NCI-H1092 treated with DMSO at 0.1 percent for 48 hours (cell line): Measurements from ENCODE around the gene MOAP1.
"Not testable (repeated sequence)": the region's sequence is repeated elsewhere in the genome, so short reads cannot be mapped to it uniquely, and the experiment has no call there.

Experiments
- DNase-seq: peaks from one replicate; lab custom pipeline; 2025; lab: John Stamatoyannopoulos, UW

Gene MOAP1, protein sequence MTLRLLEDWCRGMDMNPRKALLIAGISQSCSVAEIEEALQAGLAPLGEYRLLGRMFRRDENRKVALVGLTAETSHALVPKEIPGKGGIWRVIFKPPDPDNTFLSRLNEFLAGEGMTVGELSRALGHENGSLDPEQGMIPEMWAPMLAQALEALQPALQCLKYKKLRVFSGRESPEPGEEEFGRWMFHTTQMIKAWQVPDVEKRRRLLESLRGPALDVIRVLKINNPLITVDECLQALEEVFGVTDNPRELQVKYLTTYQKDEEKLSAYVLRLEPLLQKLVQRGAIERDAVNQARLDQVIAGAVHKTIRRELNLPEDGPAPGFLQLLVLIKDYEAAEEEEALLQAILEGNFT

DNA sequence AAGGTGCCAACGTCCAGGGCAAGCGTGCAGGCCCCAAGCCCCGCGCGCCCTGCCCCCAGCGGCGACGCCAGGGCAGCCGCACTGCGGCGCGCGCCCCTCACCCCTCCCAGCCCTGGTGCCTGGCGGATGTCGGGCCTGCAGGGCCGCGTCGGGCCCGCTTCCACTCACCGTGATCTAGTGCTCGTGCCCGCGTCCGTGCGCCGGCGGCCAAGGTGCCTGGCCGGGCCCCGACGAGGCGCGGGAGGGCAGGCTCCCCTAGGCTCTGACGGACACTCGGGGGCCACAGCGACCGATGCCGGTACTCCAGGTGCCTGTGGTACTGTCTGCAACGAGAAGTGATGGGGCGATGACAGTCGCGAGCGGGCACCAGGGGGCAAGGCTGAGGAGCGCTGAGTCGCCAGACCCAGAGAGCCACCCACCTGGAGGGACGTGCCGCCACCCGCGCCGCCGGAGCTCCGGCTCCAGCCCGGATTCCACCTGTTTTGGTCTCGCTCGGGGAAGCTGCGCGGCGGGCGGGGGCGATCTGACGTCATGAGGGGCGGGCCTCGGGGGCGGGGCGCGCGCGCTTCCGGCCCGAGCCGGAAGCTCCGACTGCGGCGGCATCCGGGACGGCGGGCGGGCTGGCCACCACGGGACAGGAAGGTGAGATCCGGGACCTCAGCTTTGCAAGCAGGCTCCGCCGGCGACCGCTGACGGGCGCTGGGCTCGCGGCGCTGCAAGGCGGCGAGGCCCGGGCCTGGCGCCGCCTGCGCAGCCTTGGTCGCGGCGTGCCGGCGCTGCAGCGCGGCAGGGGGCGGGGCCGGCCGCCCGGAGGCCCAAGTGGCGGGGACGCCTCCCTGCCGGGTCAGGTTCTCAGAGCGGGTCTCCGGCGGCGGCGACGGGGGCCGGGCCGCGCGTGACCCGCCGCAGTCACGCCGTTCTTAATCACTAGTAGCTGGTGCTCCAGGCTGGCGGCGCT lies at the start of gene MOAP1, which contains the start of gene LYSET:
MOAP1 (minus strand) TSS at position 507 of the 958 bp plus-strand sequence. CDS start 655 bp downstream, outside the sequence.
LYSET (plus strand) TSS at position 927 of the 958 bp plus-strand sequence. CDS start 89 bp downstream, outside the sequence.
- DNase-seq: peak; percentile 83

DNA sequence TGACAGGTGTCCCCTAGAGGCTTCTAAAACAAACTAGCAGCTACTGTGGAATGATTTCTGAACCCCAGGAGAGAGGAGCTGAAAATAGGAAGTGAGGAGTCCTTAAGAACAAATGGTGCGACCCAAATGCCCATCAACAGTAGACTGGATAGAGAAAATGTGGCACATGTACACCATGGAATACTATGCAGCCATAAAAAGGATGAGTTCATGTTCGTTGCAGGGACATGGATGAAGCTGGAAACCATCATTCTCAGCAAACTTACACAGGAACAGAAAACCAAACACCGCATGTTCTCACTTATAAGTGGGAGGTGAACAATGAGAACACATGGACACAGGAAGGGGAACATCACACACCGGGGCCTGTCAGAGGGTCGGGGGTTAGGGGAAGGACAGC lies 48.4 kb upstream of the MOAP1 start:
- not testable (repeated sequence) for DNase-seq

DNA sequence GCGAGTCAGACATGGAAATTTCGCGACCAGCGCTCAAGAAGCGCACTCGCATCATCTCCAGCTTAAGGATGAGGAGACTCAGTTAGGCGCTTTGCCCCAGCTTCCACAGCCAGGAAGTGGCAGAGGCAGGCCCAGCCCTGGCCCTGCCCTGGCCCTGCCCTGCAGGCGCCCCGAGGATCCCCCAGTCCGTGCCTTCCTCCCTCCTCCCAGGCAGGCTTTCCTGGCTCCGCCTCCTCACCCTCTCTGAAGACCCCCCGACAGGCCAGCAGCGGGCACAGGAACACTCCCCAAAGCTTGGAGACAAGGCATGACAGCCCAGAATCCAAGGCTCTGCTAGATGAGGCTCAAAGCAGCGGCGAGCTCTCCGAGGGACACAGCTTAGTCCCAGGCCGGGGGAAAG lies 47.5 kb upstream of the MOAP1 start:
- DNase-seq: no peak

DNA sequence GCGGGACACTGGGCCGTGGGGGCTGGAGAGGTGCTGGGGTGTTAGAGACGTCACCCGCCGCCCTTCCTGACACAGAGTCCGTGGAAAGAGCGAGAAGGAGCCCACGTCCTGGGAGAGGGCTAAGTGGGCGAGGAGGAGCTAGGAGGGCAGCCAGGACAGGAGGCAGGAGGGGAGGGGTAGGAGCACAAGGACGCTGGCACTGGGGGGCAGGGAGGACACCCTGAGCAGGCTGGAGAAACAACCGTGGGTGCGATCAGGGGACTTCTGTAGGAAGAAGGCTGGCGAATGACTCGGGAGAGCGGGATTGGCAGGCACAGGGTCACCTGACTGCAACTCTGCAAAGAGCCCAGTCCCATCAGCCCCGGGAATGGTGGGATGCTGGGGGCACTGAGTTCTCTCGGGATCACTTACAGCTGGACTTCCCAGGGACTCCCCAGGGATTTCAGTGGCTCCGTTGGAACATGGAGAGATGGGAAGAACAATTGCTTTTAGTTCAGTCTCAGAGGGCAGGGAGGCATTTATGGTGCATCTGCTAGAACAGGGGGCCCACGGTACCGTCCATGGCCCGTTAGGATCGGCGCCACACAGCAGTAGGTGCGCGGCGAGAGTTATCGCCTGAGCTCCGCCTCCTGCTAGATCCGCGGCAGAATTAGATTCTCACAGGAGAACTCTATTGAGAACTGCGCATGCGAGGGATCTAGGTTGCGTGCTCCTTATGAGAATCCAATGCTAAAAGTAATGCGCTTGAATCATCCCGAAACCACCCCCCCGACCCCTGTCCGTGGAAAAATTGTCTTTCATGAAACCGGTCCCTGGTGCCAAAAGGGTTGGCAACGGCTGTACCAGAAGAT lies 46.7 kb upstream of the MOAP1 start:
- DNase-seq: peak; percentile 71

DNA sequence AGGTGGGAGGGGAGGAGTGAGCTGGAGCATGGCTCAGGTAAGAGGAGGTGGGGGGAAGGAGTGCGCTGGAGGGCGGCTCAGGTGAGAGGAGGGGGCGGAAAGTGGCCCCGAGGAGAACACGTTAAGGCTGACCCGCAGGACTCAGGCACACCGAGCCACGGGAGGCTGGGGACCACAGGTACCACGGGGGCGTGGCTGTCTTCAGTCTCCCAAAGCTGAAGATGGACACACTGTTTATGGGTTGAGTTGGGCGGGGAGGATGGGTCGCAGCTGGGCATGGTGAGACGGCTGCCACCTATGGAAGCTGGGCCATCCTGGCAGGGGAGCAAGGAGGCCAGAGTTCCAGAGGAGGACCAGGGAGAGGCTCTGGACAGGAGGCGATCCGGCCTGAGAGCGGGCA lies 45.8 kb upstream of the MOAP1 start:
- no peak for DNase-seq

DNA sequence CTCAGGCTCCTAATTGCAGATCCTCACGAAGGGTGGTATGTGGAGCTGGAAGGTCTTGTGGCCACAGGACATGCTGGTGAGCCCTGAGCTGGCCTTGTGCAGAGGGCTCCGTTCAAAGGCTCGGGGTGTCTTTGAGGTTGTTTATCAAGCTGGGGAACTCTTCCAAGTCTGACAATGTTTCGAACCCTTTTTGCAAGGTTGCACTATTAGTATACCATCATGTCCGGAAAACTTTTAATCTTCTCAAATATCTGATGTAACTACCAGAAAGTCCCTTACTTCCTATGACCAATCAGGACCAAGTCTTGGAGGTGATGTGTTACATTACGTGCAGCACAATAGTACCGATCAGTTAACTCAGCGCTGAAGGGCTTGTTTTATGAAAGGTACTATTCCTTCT lies 43.9 kb upstream of the MOAP1 start:
- no peak for DNase-seq

DNA sequence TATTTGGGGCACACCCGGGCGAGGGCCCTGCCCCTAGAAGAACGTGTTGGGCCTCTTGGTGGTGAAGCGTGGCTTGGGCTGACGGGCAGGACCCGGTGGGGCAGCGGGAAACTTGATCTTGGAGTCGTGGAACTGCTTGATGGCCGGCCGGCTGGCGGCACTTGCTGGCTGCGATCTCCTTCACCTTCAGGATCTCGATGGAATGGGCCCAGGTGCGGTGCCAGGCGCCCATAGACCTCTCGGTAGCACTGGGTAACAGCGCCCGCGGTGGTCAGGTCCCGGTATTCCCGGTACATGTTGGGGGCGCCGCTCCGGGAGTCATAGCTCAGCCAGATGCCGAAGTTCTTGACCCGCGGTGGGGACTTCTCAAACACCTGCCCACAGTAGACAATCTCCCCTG lies 38.9 kb upstream of the MOAP1 start:
- no peak for DNase-seq

DNA sequence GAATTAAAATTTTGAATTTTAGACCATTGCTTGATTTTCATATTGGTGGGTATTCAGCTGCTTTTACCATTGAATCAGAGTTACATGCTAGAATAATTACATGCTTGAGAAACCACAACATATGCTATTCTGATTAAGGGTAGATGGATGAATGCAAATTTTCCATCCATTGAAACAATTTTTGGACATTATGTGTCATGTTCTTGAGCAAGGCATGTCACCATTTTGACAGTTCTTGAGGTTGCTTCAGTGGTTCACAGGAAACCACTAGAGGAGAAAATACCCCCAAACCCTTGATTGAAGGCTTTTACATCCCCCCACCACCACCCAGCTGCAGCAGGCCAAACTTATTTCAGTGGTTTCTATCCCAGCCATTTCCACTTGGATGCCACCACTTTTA lies 35.8 kb upstream of the MOAP1 start:
- DNase-seq: no peak

DNA sequence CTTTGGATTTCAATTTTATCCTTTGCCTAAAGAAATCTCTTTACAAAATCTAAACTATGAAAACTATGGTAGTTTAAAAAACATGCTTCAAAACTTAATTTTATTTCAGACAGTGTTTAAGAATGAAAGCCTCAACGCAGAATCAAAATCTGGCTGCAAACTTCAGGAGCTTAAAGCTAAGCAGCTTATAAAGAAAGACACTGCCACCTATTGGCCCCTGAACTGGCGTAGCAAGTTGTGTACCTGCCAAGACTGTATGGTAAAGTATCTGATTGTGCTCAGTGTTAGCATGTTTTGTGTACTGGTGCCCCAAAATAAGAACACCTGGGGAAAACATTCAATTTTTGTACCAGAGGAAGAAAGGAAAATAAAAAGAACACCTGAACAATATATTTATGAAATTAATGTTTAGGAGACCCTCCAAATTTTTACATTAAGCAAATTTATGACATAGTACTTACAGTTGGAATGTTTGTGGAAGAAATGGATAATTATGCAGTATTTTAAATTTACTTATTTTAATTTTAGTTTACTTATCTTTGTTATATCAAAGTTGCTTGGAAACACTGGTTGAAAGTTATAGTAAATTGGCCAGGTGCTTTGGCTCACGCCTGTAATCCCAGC lies 34.5 kb upstream of the MOAP1 start:
- DNase-seq: peak; percentile 29

DNA sequence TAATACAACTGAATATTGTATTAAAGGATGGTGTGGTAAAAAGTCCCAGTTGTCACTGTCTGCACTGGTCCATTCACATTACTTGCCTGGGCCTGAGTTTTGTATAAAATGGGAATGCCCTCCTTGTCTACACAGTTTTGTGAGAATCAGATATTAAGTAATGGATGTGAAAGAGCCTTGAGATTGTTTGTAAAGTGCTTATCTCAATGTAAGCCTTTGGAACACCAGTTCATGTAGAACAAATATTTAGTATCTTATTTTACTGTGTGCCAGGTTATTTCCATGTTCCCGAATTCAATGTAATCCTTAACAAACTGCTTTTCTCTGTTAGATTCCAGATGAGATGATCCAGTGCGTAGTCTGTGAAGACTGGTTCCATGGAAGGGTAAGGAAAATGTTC lies 29.9 kb upstream of the MOAP1 start:
- no peak for DNase-seq

DNA sequence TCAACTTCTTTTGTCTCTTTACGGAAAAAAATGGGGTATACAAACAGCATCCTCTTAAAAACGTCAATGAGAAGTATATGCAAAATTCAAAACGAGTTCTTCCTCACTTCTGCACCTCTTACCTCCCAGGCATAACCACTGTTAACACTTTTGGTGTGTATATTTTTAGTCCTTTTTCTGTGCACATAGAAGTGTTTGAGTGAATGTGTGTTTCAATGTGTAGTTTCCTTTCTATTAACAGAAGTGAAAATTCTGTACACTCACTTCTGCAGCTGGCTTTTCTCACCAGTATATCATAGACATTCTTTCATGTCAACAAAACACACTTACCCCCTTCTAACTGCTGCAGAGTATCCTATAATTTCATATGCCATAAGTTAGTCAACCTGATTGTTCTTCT lies 27.7 kb upstream of the MOAP1 start:
- no peak for DNase-seq

DNA sequence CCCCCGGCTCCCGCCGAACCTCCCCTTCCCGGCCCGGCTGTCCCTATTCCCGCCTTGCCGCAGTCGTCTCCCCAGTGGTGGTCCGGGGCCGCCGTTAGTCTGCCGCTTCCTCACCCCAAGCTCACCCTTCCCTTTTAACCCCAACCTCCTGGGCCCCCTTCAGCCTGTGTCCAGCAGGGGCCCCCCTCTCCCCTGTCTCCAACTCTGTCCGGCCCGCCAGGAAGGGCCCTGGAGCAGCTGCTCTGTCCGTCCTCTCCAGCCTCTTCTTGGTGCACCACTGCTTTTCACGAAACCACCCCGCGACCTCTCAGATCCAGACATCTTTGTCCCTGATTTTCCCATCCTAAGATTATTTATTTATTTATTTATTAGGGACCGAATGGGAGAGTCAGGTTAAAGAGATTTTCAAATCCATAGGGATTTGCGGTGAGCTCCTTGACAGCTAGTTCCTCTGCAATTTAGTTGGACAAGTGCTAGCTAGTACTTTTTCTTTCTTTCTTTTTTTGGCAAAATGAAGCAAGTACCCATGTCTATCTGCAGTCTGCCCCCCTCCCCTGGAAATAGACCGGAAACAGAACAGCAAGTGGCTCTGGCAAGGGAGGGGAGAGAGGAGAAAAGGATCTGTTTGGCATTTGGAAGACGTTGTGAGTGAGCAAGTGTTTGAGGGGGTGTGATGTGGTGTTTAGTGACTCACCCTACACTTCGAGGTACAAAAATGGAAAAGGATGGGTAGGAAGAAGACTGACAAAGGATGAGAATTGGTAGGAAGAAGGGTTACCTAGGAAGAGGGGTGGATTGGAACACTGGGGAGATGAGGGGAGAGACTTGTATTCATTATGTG lies 23.0 kb upstream of the MOAP1 start:
- DNase-seq: peak; percentile 61

DNA sequence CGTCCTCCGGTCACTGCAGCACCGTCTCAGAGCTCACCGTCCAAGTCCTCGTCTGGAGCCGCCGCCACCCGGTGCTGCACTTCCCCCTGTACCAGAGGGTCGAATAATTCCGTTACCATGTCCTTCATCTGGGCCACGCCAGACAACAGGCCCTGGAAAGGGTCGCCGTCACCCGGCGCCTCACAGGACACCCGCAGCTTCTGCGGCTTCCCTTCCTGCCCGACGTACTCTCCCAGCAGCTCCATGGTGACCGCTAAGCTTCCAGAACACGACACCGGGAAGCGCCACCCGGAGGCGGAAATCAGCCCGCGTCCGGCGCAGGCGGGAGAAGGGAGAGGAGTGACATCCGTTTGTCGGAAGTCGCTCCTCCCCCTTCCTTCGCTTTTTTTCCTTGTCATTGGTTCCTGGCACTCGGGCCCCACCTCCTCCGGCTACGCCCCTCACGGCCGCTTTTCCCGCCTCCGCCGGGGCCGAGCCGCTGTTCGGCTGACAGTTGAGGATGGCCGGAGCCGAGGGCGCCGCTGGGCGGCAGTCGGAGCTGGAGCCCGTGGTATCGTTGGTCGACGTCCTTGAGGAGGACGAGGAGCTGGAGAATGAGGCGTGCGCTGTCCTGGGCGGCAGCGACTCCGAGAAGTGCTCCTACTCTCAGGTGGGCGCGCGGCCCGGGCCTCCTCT lies 22.2 kb upstream of the MOAP1 start, which contains the start of the genes GON7 and UBR7:
GON7 (minus strand) TSS at position 273 of the 675 bp plus-strand sequence; CDS start at position 245, 28 bp downstream.
UBR7 (plus strand) TSS at position 464 of the 675 bp plus-strand sequence; CDS start at position 500, 36 bp downstream.
- peak; percentile 95 for DNase-seq

DNA sequence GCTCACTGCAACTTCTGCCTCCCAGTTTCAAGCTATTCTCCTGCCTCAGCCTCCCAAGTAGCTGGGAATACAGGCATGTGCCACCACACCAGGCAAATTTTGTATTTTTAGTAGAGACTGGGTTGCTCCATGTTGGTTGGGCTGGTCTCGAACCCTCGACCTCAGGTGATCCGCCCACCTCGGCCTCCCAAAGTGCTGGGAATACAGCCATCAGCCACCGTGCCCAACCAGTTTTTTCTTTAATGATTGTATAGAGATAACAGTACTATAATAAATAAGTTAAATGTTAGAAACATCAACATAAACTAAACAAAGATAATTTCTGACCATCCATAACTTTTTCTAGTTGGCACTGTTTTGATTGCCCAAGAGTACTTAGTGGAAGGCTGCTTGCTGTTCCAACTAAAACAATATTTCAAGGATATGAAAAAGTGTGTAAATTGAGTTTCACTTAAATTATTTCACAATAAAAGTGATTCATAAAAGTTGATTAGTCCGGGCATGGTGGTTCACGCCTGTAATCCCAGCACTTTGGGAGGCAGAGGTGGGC lies 16.5 kb upstream of the MOAP1 start:
- DNase-seq: no peak

DNA sequence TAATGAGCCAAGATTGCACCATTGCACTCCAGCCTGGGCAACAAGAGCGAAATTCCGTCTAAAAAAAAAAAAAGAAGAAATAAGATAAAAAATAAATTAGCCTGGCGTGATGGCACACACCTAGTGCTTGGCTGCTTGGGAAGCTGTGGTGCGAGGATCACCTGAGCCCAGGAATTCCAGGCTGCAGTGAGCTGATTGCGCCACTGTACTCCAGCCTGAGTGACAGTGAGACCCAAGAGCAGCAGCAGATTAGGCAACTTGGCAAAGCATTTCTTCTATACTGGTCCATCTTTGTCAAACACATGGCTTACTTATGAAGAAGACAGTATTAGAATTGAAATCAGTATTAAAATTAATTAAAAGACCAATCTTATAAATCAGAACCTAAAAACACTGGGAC lies 15.9 kb upstream of the MOAP1 start:
- DNase-seq: no peak

DNA sequence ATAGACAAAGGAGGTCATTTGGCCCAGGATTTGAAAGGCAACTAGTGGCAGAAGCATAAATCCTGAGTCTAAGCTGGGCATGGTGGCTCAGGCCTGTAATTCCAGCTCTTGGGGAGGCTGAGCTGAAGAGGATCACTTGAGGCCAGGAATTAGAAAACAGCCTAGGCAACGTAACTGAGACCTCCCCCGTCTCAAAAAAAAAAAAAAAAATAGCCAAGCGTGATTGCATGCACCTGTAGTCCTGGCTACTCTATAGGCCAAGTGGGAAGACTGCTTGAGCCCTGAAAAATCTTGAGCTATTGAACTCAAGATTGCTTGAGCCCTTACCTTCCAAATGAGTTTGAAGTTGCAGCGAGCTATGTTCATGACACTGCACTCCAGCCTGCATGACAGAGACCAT lies 14.3 kb upstream of the MOAP1 start:
- no peak for DNase-seq

DNA sequence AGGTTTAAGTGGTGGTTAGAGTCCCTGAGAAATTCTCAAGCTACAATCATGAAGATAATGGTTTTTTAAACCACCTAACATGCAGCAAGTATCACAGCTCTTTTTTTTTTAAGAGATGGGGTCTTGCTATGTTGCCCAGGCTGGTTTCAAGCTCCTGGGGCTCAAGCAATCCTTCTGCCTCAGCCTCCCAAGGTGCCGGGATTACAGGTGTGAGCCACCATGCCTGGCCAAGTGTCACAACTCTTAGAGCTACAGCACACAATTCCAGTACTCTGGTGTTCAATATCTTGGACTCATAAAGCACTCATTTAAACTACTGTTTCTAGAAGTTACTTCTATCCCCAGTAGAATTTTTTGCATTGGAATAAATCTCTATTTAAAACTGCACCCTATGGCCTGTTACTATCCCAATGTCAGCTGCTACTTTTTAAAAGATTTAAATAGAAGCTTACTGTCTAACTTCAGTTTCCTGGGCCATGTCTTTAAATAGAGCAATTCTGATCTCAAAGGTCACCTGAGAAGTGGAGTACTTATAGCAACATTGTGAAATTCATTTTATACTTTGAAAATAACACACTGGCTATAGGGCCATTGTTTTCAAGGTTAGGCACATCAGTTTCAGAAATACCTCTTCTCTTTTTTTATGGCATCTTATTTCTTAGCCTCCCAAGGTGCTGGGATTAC lies 10.8 kb upstream of the MOAP1 start:
- no peak for DNase-seq

DNA sequence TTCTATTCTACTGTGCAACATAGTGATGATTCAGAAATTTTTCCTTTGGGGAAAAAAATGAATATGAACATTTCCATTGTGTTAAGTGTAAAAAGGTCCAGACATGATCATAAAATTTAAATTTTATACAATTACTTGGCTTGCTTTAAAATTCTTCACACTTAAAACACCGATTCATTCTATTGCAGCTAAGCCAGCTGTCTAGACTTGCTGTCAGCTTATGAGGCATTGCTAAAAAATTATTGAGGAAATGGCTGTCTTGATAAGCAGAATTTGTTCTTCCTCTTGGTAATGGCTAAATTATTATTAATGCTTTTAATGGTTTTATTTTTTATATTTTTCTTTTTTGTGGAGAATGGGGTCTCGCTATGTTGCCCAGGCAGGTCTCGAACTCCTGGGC lies 2.3 kb upstream of the MOAP1 start:
- DNase-seq: no peak

DNA sequence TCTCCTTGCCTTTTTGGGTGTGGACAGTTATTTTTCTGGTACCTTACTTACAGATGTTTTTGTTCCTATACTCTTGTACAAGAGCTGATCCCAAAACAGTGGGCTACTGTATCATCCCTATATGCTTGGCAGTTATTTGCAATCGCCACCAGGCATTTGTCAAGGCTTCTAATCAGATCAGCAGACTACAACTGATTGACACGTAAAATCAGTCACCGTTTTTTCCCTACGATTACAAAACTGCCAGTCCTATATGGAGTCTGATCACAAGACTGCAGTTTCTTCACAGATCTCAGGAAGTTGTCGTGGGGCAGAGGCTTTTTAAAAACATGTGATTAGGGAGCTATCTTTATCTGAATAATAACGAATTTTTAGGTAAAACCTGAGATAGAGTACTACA lies 1.8 kb upstream of the MOAP1 start:
- DNase-seq: no peak
